SK-N-SH (cell line): Measurements from ENCODE around the gene CA5A. TPM values are rescaled to one million over a fixed set of nuclear protein-coding genes. Genes with fewer than 3 reads are reported as not detected.
"Not testable (repeated sequence)": the region's sequence is repeated elsewhere in the genome, so short reads cannot be mapped to it uniquely, and the experiment has no call there.

Source experiments
- CTCF ChIA-PET: fragments of 300-600, 350-600 bp; formaldehyde crosslinking; extraction: SDS; loops from one replicate; lab custom pipeline; 2021; lab: Yijun Ruan, JAX
- POLR2A ChIA-PET: fragments of 350-600 bp; sonication (Branson Sonifier 250); formaldehyde crosslinking; extraction: SDS; loops from one replicate; lab custom pipeline; 2020; ENCODE audit warnings: antibody characterized with exemption, inconsistent platforms; lab: Yijun Ruan, JAX
- DNase-seq: peaks from one replicate; pipeline ENCODE4 v3.0.0; 2012
- H2AFZ ChIP-seq: fragments of 200-600 bp; sonication (generic); 2 replicates; pipeline ENCODE4 v1.8.1; 2016; ENCODE audit warnings: antibody characterized with exemption, mild to moderate bottlenecking, low read depth
- H3F3A ChIP-seq: fragments of 200-600 bp; sonication (generic); replicated peaks from 2 replicates; pipeline ENCODE3; 2016; ENCODE audit warnings: antibody characterized with exemption, mild to moderate bottlenecking; ENCODE audit not compliant: insufficient read depth
- H3K27ac ChIP-seq, 2 experiments: fragments of 200-500 bp in 1 of 2; fragments of 200-600 bp in 1 of 2; sonication (Bioruptor generic) in 1 of 2; sonication (generic), shearing (Covaris generic) in 1 of 2; 2 replicates each; pipeline versions ENCODE4 v1.5.1 to v1.6.1; 2014 to 2016; ENCODE audit warnings: low read depth in 2 of 2, inconsistent platforms in 1 of 2, low read length in 1 of 2, mild to moderate bottlenecking in 1 of 2, mixed read lengths in 1 of 2
- H3K27me3 ChIP-seq: fragments of 200-600 bp; sonication (generic), shearing (Covaris generic); 2 replicates; pipeline ENCODE4 v1.6.1; 2016; ENCODE audit warnings: mixed run types; ENCODE audit not compliant: insufficient read depth
- H3K36me3 ChIP-seq, 2 experiments: fragments of 200-500 bp in 1 of 2; fragments of 200-600 bp in 1 of 2; sonication (Bioruptor generic) in 1 of 2; sonication (generic) in 1 of 2; replicated peaks in 1 of 2; 2 replicates each; pipeline versions ENCODE3 to v1.5.1; 2014 to 2016; ENCODE audit warnings: low read length in 1 of 2, mild to moderate bottlenecking in 1 of 2; ENCODE audit not compliant: insufficient read depth in 2 of 2, control insufficient read depth in 1 of 2
- H3K4me1 ChIP-seq, 2 experiments: fragments of 200-500 bp in 1 of 2; fragments of 200-600 bp in 1 of 2; sonication (Bioruptor generic) in 1 of 2; sonication (generic), shearing (Covaris generic) in 1 of 2; 2 replicates each; pipeline versions ENCODE4 v1.5.1 to v1.6.1; 2014 to 2016; ENCODE audit warnings: low read depth in 1 of 2, low read length in 1 of 2, mixed run types in 1 of 2; ENCODE audit not compliant: insufficient read depth in 2 of 2, control insufficient read depth in 1 of 2
- H3K4me2 ChIP-seq: fragments of 200-600 bp; sonication (generic), shearing (Covaris generic); 2 replicates; pipeline ENCODE4 v1.6.1; 2017; ENCODE audit warnings: mixed run types
- H3K4me3 ChIP-seq, 2 experiments: fragments of 200-500 bp in 1 of 2; fragments of 200-600 bp in 1 of 2; sonication (Bioruptor generic) in 1 of 2; sonication (generic), shearing (Covaris generic) in 1 of 2; 2 replicates each; pipeline versions ENCODE4 v1.5.1 to v1.8.1; 2014 to 2016; ENCODE audit warnings: low read depth in 2 of 2, inconsistent platforms in 1 of 2, low read length in 1 of 2, mild to moderate bottlenecking in 1 of 2, mixed read lengths in 1 of 2, moderate library complexity in 1 of 2
- H3K79me2 ChIP-seq: fragments of 200-600 bp; sonication (generic); 2 replicates; pipeline ENCODE4 v1.8.1; 2017; ENCODE audit warnings: mild to moderate bottlenecking; ENCODE audit not compliant: insufficient read depth
- H3K9ac ChIP-seq: fragments of 200-600 bp; sonication (generic); 2 replicates; pipeline ENCODE4 v1.6.1; 2017; ENCODE audit warnings: mixed run types
- H3K9me2 ChIP-seq: fragments of 200-600 bp; sonication (generic); 2 replicates; pipeline ENCODE4 v1.6.1; 2017; ENCODE audit warnings: mixed run types
- H3K9me3 ChIP-seq: fragments of 200-600 bp; sonication (generic); 2 replicates; pipeline ENCODE4 v1.6.1; 2017; ENCODE audit warnings: mixed run types, mild to moderate bottlenecking, moderate library complexity
- H4K20me1 ChIP-seq: fragments of 200-600 bp; sonication (generic); 2 replicates; pipeline ENCODE4 v1.6.1; 2017; ENCODE audit warnings: mild to moderate bottlenecking, mixed run types; ENCODE audit not compliant: insufficient read depth
- CHD2 ChIP-seq: fragments of 150-350 bp; IDR thresholded peaks from 2 replicates; pipeline ENCODE4 v1.6.1; 2018; ENCODE audit warnings: low read length; ENCODE audit not compliant: partially characterized antibody
- FOSL2 ChIP-seq: IDR thresholded peaks from 2 replicates; pipeline ENCODE4 v1.4.0; 2012; ENCODE audit warnings: low read depth, mild to moderate bottlenecking, moderate library complexity, borderline replicate concordance
- GABPA ChIP-seq: IDR thresholded peaks from 2 replicates; pipeline ENCODE4 v1.4.0; 2012; ENCODE audit warnings: low read depth, mild to moderate bottlenecking
- MEF2A ChIP-seq: IDR thresholded peaks from 2 replicates; pipeline ENCODE4 v1.4.0; 2012; ENCODE audit warnings: low read depth, borderline replicate concordance
- MXI1 ChIP-seq: IDR thresholded peaks from 2 replicates; pipeline ENCODE4 v1.6.1; 2012; ENCODE audit warnings: mild to moderate bottlenecking, low read depth, low read length, improper control_type of control experiment
- POLR2AphosphoS5 ChIP-seq: IDR thresholded peaks from 2 replicates; pipeline ENCODE4 v1.6.1; 2012; ENCODE audit warnings: low read depth, low read length
- RAD21 ChIP-seq: IDR thresholded peaks from 2 replicates; pipeline ENCODE4 v1.6.1; 2012; ENCODE audit warnings: mild to moderate bottlenecking, low read length
- RCOR1 ChIP-seq: fragments of 150-350 bp; IDR thresholded peaks from 2 replicates; pipeline ENCODE4 v1.6.1; 2017; ENCODE audit warnings: antibody characterized with exemption, low read length
- RFX5 ChIP-seq: IDR thresholded peaks from 2 replicates; pipeline ENCODE4 v1.6.1; 2012; ENCODE audit warnings: mild to moderate bottlenecking, improper control_type of control experiment, low read length
- RXRA ChIP-seq: IDR thresholded peaks from 2 replicates; pipeline ENCODE4 v1.4.0; 2012; ENCODE audit warnings: low read depth, mild to moderate bottlenecking, borderline replicate concordance
- SMC3 ChIP-seq: IDR thresholded peaks from 2 replicates; pipeline ENCODE4 v1.6.1; 2012; ENCODE audit warnings: low read depth, low read length, improper control_type of control experiment
- TCF12 ChIP-seq: IDR thresholded peaks from 2 replicates; pipeline ENCODE4 v1.4.0; 2012
- TEAD4 ChIP-seq: IDR thresholded peaks from 2 replicates; pipeline ENCODE4 v1.4.0; 2012; ENCODE audit warnings: mild to moderate bottlenecking, borderline replicate concordance; ENCODE audit not compliant: insufficient read depth
- YY1 ChIP-seq: IDR thresholded peaks from 2 replicates; pipeline ENCODE4 v1.4.0; 2012; ENCODE audit warnings: low read depth, mild to moderate bottlenecking
- WGBS: methylation state at CpG from one replicate; pipeline ENCODE4 v1.1.6; 2017; ENCODE audit warnings: low lambda C conversion rate; 5-methylcytosine and 5-hydroxymethylcytosine counted together
- polyA plus RNA-seq, 3 experiments: library from polyadenylated mRNA; depleted of rRNA; stranded (reverse); fragments of >200 nt; gene quantifications; 2 replicates each; pipeline ENCODE4 v1.2.3, GENCODE V29; 2012
- TF ChIP-seq, protein P1 (sequence below): fragments of 200-600 bp; sonication (generic); IDR thresholded peaks from 2 replicates; pipeline ENCODE4 v1.6.1; 2017; ENCODE audit warnings: antibody characterized with exemption, mild to moderate bottlenecking, moderate library complexity
- TF ChIP-seq, protein P2 (sequence below): IDR thresholded peaks from 2 replicates; pipeline ENCODE4; 2012
- TF ChIP-seq, protein P3 (sequence below): IDR thresholded peaks from 2 replicates; pipeline ENCODE4 v1.4.0; 2012; ENCODE audit warnings: low read depth, borderline replicate concordance

CA5A gene
- polyA plus RNA-seq (2012; rRNA removed) = not detected in 2 replicates
- polyA plus RNA-seq (2012; cell fraction: cytosol; rRNA removed) = not detected in 2 replicates
- polyA plus RNA-seq (2012; cell fraction: nucleus; rRNA removed) = not detected in 2 replicates

DNA sequence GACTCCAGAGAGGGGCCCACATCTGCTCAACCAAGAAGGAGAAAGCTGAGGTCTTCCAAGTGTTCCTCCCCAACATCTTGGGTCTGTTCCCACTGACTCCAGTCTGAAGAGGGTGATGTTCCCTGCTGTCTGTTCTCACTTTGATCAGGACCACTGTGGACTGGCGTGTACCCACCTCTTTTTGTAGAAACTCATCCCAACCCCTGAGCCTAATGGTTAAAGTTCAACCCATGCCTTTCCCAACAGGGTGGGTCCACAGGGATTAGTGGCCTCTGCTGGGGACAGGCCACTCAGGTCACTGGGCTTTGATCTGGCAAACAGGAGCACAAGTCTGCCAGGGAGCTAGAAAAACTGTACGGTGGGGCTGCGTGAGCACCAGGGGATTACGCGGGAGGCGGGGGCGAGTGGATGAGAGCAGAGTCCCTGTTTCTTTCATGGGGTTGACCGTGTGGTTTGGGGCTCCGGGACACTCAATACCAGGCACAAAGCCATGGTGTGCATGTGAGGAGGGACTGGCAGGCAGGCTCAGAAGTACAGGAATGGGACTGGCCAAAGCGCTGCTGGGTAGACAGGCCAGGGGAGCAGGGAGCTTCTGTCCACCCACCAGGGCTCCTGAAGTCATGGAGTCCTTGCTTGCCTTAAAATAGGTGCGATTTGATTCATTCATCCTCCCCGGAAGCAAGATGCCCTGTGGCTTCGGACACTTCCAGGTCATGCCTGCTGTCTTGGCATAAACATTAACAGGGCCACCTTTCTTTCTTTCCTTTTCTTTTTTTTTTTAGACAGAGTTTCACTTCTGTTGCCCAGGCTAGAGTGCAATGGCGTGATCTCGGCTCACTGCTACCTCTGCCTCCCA, at the start of gene CA5A:
Gene CA5A, minus strand, starts transcription at position 155 of the 856 bp plus-strand sequence. Its CDS starts 79 bp downstream, at position 76.
- H3K9me3 ChIP-seq = no peaks in the 10 kb centered on the region
- H3K4me1 ChIP-seq = no peaks in the 10 kb centered on the region; a peak in 1 of 4 replicates
- H3F3A ChIP-seq = no peaks in the 10 kb centered on the region
- H3K79me2 ChIP-seq = no peaks in the 10 kb centered on the region
- H3K4me2 ChIP-seq = no peak within 1 kb of the TSS
- H3K9me2 ChIP-seq = no peaks in the 10 kb centered on the region
- no peak within 1 kb of the TSS for H3K27ac ChIP-seq
- H3K27me3 ChIP-seq = no peaks in the 10 kb centered on the region
- CTCF ChIA-PET = interaction anchor here (1.2 kb wide), 1 partner anchor 501 kb away, joined by 3 read pairs; no protein-coding TSS in a partner anchor
- WGBS = 84% methylated on average over 14 of the region's 15 CpGs
- no peaks in the 10 kb centered on the region for H4K20me1 ChIP-seq
- TF ChIP-seq RXRA (no peak), FOSL2 (no peak), RFX5 (no peak), YY1 (no peak), TEAD4 (no peak), RCOR1 (no peak), MXI1 (no peak), GABPA (no peak), MEF2A (no peak), POLR2AphosphoS5 (no peak), RAD21 (no peak), SMC3 (no peak), TCF12 (no peak), CHD2 (no peak)
- TF ChIP-seq, protein P1, sequence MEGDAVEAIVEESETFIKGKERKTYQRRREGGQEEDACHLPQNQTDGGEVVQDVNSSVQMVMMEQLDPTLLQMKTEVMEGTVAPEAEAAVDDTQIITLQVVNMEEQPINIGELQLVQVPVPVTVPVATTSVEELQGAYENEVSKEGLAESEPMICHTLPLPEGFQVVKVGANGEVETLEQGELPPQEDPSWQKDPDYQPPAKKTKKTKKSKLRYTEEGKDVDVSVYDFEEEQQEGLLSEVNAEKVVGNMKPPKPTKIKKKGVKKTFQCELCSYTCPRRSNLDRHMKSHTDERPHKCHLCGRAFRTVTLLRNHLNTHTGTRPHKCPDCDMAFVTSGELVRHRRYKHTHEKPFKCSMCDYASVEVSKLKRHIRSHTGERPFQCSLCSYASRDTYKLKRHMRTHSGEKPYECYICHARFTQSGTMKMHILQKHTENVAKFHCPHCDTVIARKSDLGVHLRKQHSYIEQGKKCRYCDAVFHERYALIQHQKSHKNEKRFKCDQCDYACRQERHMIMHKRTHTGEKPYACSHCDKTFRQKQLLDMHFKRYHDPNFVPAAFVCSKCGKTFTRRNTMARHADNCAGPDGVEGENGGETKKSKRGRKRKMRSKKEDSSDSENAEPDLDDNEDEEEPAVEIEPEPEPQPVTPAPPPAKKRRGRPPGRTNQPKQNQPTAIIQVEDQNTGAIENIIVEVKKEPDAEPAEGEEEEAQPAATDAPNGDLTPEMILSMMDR = no peak
- TF ChIP-seq, protein P2, sequence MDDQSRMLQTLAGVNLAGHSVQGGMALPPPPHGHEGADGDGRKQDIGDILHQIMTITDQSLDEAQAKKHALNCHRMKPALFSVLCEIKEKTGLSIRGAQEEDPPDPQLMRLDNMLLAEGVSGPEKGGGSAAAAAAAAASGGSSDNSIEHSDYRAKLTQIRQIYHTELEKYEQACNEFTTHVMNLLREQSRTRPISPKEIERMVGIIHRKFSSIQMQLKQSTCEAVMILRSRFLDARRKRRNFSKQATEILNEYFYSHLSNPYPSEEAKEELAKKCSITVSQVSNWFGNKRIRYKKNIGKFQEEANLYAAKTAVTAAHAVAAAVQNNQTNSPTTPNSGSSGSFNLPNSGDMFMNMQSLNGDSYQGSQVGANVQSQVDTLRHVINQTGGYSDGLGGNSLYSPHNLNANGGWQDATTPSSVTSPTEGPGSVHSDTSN = no peak
- TF ChIP-seq, protein P3, sequence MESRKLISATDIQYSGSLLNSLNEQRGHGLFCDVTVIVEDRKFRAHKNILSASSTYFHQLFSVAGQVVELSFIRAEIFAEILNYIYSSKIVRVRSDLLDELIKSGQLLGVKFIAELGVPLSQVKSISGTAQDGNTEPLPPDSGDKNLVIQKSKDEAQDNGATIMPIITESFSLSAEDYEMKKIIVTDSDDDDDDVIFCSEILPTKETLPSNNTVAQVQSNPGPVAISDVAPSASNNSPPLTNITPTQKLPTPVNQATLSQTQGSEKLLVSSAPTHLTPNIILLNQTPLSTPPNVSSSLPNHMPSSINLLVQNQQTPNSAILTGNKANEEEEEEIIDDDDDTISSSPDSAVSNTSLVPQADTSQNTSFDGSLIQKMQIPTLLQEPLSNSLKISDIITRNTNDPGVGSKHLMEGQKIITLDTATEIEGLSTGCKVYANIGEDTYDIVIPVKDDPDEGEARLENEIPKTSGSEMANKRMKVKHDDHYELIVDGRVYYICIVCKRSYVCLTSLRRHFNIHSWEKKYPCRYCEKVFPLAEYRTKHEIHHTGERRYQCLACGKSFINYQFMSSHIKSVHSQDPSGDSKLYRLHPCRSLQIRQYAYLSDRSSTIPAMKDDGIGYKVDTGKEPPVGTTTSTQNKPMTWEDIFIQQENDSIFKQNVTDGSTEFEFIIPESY = no peak
- TF ChIP-seq, all 33 proteins: peak for 0
- POLR2A ChIA-PET = no interaction called here
- H3K4me3 ChIP-seq = no peak within 1 kb of the TSS
- no peak within 1 kb of the TSS for H3K9ac ChIP-seq
- no peak within 1 kb of the TSS for H2AFZ ChIP-seq
- no peak for DNase-seq
- H3K36me3 ChIP-seq = no peaks in the 10 kb centered on the region

DNA sequence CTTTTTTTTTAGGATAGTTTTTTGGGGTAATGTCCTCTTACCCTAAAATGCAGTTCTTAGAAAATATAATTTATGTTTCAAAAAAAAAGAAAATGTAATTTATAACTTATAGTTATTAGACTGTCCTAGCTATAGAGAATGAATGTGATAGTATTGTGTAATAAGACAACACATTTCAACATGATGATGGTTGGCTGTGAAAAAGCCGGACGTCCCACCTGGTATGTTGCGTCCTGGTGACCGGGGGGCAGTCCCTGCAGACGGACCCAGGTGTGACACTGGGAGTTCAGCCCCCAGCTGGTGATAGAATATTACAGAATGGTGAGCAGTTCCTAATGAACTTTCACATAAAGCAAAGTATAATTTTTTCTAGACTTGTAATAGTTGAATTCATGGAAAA, 49.2 kb upstream of the CA5A start:
- H3K4me3 ChIP-seq, H3K79me2 ChIP-seq, H3K27me3 ChIP-seq, H3K9me2 ChIP-seq, H2AFZ ChIP-seq, H3F3A ChIP-seq, H3K27ac ChIP-seq, CTCF ChIA-PET, H3K4me2 ChIP-seq, H3K4me1 ChIP-seq, DNase-seq, H3K9ac ChIP-seq, H3K9me3 ChIP-seq, H4K20me1 ChIP-seq: not testable (repeated sequence)
- POLR2A ChIA-PET = interaction anchor here (0.6 kb wide), 1 partner anchor 633 kb away, joined by 3 read pairs; no protein-coding TSS in a partner anchor
- WGBS = 93% methylated on average over 5 of the region's 5 CpGs
- peaks cover 0 to 17% of the 10 kb centered on the region in 2 experiments for H3K36me3 ChIP-seq
